Smooth muscle cell of the coronary artery (primary cell): ENCODE measurements around the gene ZNF224. TPM values are rescaled to one million over a fixed set of nuclear protein-coding genes. Genes with fewer than 3 reads are reported as not detected.

Experiments
- total RNA-seq: library from RNA; depleted of rRNA; stranded (reverse); fragments of >200 nt; gene quantifications from 2 replicates; pipeline ENCODE4 v1.2.3, GENCODE V29; 2014; ENCODE audit warnings: low replicate concordance

The ZNF224 gene
- total RNA-seq: 27.6 and 28.4 TPM in 2 replicates

GRCh38 chr19:44093931-44094765, at the start of gene ZNF224:
TSS of gene ZNF224 (plus strand) at chr19:44094361. CDS start at chr19:44097874, 3,513 bp downstream.

GRCh38 chr19:44051650-44052402, 42.3 kb upstream of the ZNF224 start, which contains the start of gene ZNF223:
TSS of gene ZNF223 (plus strand) at chr19:44052036. CDS start at chr19:44055177, 3,141 bp downstream.

GRCh38 chr19:44071824-44072542, 22.2 kb upstream of the ZNF224 start, which contains the start of gene ZNF284:
TSS of gene ZNF284 (plus strand) at chr19:44072159. CDS start at chr19:44076390, 4,231 bp downstream.

GRCh38 chr19:44113138-44113783, 19.1 kb downstream of the ZNF224 start, which contains the start of gene ZNF225:
TSS of gene ZNF225 (plus strand) at chr19:44113399. CDS start at chr19:44115828, 2,429 bp downstream.

GRCh38 chr19:44141191-44142058, 47.3 kb downstream of the ZNF224 start, which contains the start of gene ZNF234:
TSS of gene ZNF234 (plus strand) at chr19:44141554. CDS start at chr19:44144633, 3,079 bp downstream.

Other genes starting within 250 kb of the ZNF224 start
- gene ZNF404, start 210.4 kb upstream of the ZNF224 start, total RNA-seq: 2.6 TPM in 2 replicates
- gene ZNF45, start 159.1 kb upstream of the ZNF224 start, total RNA-seq: 15.5 and 16.1 TPM in 2 replicates
- 6.3 and 8.4 TPM in 2 replicates for gene ZNF221, start 143.1 kb upstream of the ZNF224 start, total RNA-seq
- 7.0 and 9.8 TPM in 2 replicates for gene ZNF155, start 110.2 kb upstream of the ZNF224 start, total RNA-seq
- 3.3 and 8.7 TPM in 2 replicates for gene ZNF230, start 91.4 kb upstream of the ZNF224 start, total RNA-seq
- 4.3 and 8.9 TPM in 2 replicates for gene ZNF222, start 69.0 kb upstream of the ZNF224 start, total RNA-seq
- 4.2 and 6.1 TPM in 2 replicates for gene ZNF223, start 42.3 kb upstream of the ZNF224 start, total RNA-seq
- 2.1 and 3.3 TPM in 2 replicates for gene ZNF284, start 22.2 kb upstream of the ZNF224 start, total RNA-seq
- 6.7 and 8.8 TPM in 2 replicates for gene ZNF225, start 19.0 kb downstream of the ZNF224 start, total RNA-seq
- 8.1 and 9.2 TPM in 2 replicates for gene ZNF234, start 47.2 kb downstream of the ZNF224 start, total RNA-seq
- gene ZNF226, start 70.7 kb downstream of the ZNF224 start, total RNA-seq: 16.3 and 24.9 TPM in 2 replicates
- 13.5 and 16.5 TPM in 2 replicates for gene ZNF227, start 118.2 kb downstream of the ZNF224 start, total RNA-seq
- gene ZNF233, start 165.5 kb downstream of the ZNF224 start, total RNA-seq: 1.3 and 2.2 TPM in 2 replicates
- gene ZNF235, start 210.7 kb downstream of the ZNF224 start, total RNA-seq: 3.0 and 3.5 TPM in 2 replicates